Endothelial cell of hepatic sinusoid (primary cell): ENCODE results near the gene TEF.
"Not testable (repeated sequence)": the region's sequence is repeated elsewhere in the genome, so short reads cannot be mapped to it uniquely, and the experiment has no call there.

Experiments
- in situ Hi-C: cut with HindIII; loops from 2 replicates; pipeline ENCODE4 v1.10.0; 2017; ENCODE audit warnings: low sequenced_read_pairs

Gene TEF

DNA sequence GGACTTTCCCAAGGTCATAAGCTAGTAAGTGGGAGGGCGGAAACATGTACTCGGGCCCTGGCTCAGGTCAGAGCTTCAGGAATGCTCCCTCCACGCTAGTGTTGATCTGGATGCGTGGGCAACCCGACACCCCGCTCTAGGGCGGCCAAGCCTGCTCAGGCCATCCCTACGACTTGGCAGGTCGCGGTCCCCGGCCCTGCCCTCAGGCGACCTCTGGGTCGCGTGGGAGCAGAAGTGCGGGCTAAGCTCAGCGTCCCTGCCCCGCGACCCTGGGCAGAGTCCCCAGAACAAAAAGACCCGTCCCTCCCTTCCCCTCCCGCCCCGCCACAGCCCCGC lies 781 bp upstream of the TEF start:
- in situ Hi-C loops, result no loop called here

DNA sequence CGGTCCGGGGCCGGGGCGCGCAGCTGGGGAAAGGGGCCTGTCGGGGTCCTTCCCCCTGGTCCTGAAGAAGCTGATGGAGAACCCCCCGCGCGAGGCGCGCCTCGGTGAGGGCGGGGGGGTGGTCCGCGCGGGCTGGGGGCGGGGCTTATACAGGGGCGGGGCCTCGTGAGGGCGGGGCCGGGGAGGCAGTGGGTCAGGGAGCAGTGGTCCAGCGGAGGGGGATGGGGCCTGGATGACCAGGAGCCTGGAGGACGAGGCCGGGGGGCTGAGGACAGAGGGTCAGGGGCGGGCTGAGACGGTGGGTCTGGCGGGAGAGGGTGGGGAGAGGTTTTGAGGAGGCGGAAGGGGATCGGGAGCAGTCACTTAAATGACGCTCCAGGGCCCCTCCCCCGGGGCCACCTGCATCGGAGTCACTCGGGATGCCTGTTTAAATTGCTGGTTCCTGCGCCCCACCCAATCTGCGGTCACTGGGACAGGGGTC lies 396 bp downstream of the TEF start:
- in situ Hi-C loops, result no loop called here

DNA sequence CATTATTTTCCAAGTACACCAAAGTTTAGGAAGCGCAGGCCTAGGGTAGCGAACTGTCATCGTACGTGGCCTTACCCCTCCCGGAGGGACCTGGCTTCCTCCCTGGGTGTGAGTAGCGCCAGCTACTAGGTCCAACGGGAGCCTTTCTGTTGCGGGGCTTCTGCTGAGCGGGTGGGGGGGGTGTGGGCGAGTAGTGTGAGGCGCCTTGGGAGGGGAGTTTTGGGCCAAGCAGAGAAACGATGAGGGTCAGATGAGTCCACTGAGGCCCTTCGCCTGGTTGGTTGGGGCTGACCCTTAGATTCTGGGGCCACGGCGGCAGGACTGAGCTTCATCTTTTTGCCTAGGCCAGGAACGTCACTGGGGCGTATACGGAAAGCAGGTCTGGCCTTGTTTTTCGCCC lies 868 bp downstream of the TEF start:
- in situ Hi-C loops, result no loop called here

DNA sequence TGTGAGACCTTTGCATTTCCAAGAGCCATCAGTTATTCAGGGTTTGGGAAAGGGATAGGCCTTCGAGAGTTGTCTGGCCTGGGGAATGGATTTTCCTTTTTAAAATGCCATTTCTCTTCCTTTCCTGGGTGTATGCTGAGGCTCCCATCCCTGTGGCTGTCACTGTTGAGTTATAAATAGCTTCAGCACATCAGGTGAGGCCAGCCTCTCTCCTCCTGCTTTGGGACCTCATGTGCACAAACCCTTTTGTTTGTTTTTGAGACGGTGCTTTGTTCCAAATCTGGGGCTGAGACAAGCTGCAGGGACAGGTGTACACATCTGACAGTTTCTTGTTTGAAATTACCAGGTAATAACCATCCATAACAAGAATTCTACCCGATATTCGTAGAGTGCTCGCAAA lies 1.3 kb downstream of the TEF start:
- in situ Hi-C loops, result no loop called here

DNA sequence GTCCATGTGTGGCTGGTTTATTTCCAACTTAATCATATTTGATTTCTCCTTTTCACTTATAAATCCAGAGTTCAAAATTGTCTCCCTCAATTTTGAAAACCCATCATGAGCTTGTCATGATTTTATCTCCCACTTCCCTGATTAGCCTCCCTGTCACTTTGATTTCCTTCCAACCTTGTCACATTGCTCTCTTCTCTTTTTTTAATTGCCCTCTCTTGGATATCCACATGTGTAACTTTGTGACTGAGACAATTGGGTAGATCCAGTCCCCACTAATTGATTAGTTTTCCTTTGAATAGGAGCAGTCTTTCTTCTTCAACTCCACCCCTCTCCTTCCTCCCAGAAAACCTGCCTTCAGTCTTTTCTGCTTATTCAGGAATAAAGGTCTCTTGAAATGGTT lies 2.4 kb downstream of the TEF start:
- in situ Hi-C loops, result no loop called here

DNA sequence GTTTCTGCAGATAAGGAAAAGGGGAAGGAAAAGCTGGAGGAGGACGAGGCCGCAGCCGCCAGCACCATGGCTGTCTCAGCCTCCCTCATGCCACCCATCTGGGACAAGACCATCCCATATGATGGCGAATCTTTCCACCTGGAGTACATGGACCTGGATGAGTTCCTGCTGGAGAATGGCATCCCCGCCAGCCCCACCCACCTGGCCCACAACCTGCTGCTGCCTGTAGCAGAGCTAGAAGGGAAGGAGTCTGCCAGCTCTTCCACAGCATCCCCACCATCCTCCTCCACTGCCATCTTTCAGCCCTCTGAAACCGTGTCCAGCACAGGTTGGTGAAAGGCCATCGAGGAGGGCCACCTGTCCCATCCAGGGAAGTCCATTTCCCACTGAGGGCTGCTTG lies 5.6 kb downstream of the TEF start:
- in situ Hi-C loops, result loop anchor here (5.0 kb wide), 1 partner anchor 85 kb away; no protein-coding TSS in a partner anchor

DNA sequence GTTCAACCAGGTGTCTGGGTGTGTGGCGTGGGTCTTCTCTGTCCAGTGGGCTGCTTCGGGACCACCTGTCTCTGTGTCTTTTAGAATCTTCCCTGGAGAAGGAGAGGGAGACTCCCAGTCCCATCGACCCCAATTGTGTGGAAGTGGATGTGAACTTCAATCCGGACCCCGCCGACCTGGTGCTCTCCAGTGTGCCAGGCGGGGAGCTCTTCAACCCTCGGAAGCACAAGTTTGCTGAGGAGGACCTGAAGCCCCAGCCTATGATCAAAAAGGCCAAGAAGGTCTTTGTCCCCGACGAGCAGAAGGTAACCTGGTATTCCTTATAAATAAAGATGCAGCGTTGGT lies 12.2 kb downstream of the TEF start:
- in situ Hi-C loops, result no loop called here

DNA sequence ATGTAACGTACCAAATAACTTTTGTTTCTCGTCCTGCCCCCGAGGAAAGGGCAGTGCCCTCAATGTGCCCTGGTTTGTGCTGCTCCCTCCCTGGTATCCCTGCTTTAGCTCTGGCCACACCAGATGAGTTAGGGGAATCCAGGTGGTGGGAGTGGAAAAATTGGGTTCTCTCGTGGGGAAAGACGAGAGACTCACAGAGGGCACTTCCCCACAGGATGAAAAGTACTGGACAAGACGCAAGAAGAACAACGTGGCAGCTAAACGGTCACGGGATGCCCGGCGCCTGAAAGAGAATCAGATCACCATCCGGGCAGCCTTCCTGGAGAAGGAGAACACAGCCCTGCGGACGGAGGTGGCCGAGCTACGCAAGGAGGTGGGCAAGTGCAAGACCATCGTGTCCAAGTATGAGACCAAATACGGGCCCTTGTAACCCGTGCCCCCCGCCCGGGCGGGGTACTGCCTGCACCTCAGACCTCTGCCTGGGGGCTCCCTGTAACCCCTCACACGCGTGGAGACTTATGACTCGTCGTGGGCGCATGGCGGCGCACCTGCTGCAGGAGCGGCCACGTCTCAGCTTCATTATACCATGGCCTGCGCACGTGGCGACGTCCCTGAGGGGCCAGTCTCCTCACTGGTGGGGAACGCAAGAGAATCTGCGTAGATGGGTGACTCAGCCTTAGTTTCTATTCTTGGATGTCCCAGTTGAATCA lies 13.9 kb downstream of the TEF start:
- in situ Hi-C loops, result no loop called here

DNA sequence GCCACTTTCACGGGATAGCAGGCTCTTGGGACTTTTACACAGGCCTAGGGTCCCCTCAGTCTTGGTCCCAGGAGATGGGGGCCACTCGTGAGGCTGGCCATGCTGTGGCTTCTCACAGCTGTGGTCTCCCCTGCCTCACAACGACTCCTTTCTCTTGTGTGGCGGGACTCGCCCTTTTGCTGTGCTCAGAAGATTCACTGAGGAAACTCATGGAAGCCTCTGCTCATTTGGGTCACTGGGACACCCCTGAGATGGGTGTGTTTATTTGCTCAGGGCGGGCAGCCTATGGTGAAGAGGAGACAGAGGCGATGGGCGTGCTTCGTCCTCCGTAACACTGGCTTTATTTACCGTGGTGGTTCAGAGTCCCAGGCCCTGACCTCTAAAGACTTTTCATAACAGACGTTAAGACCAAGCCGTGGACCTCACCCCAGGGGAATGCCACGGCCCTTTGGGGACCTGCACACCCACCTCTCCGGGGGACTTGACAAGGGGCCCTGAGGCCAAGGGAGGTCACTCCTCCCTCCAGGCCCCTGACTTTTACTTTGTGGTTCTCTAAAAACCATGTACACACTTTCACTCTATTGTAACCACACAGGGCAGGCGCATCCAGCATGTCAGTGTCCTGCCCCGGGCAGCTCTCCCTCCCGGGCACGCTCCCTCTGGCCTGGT lies 15.5 kb downstream of the TEF start:
- in situ Hi-C loops, result no loop called here

DNA sequence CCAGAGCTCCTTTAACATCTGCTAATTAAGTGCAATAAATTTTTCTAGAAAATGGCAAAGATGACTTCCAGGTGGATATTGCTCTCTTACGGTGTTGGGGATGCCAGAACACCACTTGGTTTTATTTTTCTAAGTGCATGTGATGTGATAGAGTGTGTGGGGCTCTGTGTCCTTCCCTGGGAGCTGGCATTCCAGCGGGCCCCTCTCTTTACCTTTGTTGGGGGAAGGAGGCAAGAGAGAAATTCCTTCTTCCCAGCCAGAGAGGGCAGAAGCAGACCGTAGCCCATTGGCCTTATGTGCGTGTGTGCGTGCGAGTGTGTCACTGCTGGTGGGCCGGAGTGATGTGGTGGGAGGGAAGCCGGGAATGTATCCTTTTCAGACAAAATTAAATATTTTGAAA lies 17.2 kb downstream of the TEF start:
- in situ Hi-C loops, result no loop called here

DNA sequence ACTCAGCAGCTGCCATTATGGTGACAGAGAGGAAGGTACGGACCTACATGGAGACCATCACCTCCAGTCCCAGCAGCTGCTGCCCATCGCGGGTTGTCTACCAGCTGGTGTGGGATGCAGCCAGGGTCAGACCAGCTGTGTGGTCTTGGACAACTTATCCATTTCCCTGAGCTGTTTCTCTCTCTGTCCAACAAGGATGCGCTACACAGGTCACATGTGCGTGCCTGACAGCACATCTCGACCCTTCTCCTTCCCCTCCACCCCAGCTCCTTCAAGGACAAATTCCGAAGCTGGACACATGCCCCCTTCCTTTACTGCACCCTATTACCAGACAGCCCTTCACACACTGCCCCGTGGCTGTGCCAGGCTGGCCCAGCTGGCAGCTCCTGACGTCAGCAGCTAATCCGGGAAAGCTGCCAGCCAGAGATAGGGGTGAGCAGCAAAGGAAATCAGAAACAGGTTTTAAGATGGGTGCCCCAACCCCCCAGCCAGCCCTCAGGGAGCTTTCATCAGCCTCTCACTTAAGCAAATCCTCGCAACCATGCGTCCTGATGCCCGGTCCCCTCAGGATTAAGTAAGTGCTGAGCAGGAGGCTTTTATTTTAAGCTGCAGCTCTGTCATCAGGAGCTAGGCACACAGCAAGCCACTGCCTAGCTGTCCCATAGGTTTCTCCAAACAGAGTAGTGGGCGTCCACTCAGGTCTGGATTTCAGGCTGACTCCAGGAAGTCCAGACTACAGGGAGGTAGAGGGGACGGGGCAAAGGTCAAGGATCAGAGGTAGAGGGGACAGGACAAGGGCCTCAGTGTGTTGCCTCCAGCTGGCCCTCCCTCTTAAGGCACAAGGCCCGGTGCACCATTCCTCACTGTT lies 20.3 kb downstream of the TEF start:
- in situ Hi-C loops, result no loop called here

DNA sequence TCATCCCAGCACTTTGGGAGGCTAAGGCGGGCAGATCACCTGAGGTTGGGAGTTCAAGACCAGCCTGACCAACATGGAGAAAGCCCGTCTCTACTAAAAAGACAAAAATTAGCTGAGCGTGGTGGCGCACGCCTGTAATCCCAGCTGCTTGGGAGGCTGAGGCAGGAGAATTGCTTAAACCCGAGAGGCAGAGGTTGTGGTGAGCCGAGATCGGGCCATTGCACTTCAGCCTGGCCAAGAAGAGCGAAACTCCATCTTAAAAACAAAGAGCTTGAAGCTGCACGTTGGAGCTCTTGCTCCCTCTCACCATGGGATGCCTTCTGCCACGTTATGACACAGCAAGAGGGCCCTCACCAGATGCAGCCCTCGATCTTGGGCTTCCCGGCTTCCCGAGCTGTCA lies 21.1 kb downstream of the TEF start:
- in situ Hi-C loops, result not testable (repeated sequence)

DNA sequence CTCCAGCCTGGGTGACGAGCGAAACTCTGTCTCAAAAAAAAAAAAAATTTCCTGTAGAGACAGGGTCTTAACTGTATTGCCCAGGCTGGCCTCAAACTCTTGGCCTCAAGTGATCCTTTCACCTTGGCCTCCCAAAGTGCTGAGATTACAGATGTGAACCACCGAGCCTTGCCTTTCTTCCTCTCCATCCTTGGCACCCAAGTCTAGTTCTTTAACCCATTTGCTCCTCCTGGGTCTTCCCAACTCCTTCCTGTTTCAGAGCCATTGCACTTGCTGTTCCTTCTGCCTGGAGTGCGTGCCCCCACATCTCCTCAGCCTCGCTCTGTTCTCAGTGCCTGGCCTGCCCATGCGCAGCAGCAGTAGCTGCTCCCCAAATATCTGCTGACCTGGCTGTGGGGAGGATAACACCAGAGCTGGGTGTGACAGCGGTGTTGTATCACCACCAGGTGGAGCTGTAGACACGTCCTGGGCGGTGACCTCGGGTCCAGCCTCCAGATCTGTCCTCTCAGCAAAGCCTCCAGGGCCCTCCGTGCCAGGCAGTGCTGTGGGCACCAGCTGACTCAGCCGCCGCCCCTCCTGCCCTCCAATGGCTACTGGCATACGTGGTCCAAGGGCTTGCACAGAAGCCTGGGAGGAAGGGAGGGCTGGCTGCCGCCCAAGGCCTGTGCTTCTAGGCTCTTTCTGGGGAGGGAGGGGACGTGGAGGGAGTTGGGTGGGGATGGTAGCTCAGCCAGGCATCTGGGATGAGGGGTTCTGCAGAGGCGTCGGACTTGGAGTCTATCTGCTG lies 22.0 kb downstream of the TEF start:
- in situ Hi-C loops, result no loop called here

DNA sequence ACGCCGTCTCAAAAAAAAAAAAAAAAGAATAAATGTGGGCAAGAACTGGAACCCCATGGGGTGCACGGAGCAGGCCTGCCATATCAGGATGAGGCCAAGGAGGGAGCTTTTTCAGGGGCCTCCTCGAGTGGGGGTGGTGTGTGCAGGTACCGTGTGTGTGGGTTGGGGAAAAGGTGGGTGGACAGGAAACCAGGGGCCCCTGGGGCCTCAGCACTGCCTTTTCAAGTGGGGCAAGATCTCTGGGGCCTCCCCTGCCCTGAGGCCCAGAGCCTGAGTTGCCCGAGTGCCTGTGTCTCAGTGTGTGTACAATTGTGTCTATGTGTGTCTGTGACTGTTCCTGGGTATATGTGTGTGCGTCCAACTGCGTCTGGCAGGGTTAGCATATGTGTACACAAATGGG lies 23.8 kb downstream of the TEF start:
- in situ Hi-C loops, result no loop called here

DNA sequence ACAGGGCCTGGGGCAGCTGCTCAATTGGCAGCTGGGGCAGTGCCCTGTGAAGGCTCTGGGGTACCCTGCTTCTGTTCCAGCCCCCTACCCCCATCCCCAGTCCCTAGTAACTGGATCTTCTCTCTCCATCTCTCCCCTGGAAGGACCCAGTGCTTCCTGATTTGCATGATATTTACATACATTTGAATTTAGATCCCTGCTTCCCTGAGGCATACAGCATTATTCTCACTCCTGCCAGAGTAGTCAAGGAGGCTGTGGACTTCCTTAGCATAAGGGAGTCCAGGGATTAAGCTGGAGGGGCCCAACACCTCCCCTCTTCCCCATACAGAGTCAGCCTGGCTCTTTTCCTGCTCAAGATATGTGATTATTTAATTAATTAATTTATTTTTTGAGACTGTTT lies 24.7 kb downstream of the TEF start:
- in situ Hi-C loops, result no loop called here

DNA sequence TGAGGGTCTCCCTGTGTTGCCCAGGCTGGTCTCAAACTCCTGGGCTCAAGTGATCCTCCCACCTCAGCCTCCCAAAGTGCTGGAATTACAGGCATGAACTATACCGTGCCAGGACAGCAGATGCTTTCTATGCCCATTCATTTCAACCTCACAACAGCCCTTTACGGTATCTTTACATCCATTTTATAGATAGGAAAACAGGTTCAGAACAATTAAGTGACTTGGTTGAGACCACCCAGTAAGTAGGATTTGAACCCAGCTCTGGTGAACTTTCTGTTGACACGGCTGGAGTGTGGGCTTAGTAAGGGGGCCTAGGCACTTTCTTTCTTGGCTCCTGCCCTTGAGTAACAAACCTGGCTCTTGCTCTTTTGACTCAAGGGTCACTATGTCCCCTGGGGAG lies 25.7 kb downstream of the TEF start:
- in situ Hi-C loops, result no loop called here

DNA sequence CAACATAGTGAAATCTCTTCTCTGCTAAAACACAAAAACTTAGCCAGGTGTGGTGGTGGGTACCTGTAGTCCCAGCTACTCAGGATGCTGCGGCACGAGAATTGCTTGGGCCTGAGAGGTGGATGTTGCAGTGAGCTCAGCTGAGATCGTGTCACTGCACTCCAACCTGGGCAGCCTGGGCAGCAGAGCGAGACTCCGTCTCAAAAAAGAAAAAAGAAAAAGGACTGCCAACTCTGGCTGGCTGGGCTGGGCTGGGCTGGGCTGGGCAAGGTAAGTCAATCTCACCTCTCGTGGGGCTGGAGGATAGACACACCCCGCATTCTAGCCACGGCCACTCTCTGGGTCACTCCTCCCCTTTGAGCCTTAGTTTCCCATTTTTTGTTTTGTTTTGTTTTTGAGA lies 26.9 kb downstream of the TEF start:
- in situ Hi-C loops, result no loop called here

DNA sequence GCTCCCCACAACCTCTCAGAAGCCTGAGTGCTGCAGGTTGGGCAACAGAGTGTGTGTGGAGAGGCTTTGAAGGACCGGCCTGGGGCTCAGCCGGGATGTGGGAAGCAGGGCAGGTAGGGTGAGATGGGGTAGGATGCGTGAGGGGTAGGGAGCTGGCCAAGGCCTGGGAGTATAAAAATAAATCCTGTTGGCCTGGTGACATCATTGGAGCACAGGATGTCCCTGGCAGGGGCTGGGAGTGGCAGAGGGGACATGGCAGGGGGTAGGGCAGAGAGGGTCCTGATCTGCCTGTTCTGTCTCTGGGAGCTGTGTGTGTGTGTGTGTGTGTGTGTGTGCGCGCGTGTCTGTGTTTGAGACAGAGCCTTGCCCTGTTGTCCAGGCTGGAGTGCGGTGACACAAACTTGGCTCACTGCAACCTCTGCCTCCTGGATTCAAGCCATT lies 28.6 kb downstream of the TEF start:
- in situ Hi-C loops, result no loop called here

DNA sequence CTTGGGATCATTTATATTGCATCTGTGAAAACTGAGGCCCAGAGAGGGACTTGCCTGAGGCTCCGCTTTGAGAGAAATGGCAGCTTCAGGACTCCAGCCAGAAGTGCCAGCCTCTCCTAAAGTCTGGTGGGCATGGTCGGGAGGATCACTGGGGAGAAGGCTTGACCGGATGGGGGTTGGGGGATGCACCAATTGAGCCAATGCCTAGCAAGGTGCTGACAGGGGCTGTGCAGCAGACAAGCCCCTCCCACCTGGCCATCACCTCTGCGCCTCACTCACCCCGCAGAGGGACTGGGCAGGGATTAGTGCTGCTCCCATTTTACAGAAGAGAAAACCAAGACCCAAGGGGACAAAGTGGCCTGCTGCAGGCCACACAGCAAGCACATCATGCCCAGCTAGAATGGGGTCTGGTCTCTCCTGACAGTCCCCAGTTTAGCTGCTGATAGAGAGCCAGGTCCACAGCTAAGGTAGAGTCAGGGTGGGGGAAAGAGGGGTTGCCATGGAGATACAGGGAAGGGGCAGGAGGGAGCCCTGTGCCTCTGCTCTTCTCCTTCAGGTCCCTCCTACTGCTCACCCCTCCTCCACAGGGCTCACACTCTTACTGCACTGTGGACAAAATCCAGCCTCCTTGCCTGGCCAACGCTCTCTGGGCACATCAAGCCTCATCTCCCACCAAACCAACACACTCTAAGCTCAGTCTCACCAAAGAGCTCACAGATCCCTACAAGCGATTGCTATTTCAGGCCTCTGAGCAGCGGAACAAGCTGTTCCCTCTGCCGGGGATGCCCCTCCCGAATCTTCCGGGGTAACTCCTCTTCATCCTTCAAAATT lies 29.5 kb downstream of the TEF start:
- in situ Hi-C loops, result no loop called here

DNA sequence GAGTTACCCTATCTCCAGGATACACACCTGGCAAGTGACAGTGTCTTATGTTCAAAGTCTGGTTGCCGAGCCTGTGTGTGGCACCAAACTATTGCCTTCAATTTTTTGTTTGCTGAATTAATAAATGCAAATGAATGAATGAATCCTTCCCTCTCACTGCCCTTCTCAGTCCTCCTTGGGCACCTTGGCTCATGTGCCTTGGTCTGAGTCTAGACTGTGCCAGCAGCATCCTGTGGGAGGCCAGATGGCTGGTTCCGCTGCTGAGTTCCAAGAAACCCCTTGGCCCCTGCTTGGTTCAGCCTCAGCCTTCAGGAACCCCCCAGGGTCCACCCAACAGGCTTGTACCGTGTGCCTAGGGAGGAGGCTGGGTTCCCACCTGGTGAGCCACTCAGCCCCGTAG lies 33.8 kb downstream of the TEF start:
- in situ Hi-C loops, result no loop called here
